HG03469 (cell line): ENCODE data around the gene RHOT1.

Experiments used
- ATAC-seq: cut with Tn5 transposase; IDR thresholded peaks from one replicate; pipeline ENCODE4 v1.9.1; 2021; ENCODE audit warnings: mild to moderate bottlenecking, moderate library complexity, moderate number of reproducible peaks; ENCODE audit not compliant: unreplicated experiment

The RHOT1 gene

GRCh38 chr17:32266389-32267301 lies 124.3 kb downstream of the RHOT1 start:
- ATAC-seq = no peak

- ATAC-seq = no peak
Observed at GRCh38 chr17:32267690-32268205, 125.4 kb downstream of the RHOT1 start.

DNA sequence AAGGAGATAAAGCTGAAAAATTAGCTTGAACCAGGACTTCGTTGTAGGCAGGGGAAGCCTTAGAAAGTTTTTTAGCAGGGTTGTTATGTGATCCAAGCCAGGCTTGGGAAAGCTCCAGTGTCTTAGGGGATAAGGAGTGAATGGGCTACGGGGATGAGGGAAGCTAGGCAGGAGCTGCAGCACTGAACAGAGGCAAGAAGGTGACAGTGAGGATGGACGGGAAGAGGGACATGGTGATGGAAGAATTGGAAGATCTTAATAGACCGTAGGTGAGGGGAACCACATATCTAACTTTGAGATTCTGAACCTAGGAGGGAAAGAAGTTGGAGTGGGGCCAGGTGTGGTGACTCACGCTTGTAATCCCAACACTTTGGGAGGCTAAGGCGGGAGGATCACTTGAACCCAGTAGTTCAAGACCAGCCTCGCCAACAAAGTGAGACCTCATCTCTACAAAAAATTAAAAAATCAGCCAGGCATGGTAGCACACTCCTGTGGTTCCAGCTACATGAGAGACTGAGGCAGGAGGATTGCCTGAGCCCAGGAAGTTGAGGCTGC lies 126.5 kb downstream of the RHOT1 start:
- no peak for ATAC-seq

- no peak for ATAC-seq
Observed at GRCh38 chr17:32269377-32269776, 127.1 kb downstream of the RHOT1 start.

DNA sequence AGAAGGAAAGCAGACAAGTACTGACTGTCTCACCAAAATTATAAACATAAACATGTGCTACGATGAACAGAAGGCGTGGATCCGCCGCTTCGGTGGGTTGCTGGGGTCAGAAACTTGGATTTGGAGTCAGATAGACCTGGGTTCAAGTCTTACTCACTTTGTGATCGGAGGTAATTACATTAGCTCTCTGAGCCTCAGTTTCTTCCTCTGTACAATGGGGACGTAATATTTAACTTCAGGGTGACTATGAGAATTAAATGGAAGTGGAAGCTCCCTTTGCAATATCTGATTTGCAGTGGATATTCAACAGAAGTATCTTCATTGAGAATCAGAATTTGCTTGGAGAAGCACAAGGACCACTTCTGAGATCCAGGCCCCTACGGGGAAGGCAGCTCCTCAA lies 129.5 kb downstream of the RHOT1 start:
- no peak for ATAC-seq

DNA sequence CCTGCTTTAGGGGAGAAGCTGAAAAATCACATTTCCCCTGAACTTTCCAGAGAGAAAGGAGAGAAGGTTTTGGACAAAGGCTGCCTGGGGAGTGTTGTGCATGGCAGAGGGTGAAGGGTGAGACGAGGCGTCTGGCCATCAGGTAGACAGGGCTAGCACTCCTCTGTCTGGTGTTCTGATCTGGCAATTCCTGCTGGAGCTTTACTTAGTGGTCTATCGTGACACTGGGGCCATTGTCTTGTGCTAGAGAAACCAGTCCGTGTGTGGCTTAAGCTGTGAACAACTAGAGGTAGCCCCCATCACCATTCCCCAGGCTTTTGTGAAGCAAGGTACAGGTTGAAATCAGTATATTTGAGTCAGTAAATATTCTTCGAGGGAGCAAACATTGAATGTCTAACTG lies 131.8 kb downstream of the RHOT1 start:
- ATAC-seq = no peak

DNA sequence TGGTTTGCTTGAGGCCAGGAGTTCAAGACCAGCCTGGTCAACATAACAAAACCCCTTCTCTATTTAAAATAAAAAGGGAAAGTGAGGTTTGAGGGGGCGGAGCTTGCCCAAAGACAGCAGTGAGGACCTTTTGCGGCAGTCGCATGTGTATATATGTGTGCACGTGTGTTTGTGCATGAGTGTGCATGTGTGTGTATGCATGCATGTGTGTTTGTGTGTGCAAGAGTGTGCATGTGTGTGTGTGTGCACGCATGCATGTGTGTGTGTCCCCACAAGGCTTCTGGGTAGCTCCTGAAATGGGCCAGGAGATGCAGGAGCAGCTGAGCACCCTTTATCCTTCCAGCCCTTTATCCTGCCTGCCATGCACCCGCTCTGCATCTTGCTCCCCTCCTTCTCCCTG lies 132.3 kb downstream of the RHOT1 start:
- ATAC-seq = no peak
